GM21367 (cell line): ENCODE data around the gene CELA3B.
"Not testable (repeated sequence)": the region's sequence is repeated elsewhere in the genome, so short reads cannot be mapped to it uniquely, and the experiment has no call there.

ENCODE experiments used
- ATAC-seq: cut with Tn5 transposase; IDR thresholded peaks from one replicate; pipeline ENCODE4 v1.9.1; 2021; ENCODE audit not compliant: unreplicated experiment

The CELA3B gene

GRCh38 chr1:21976703-21977239, at the start of gene CELA3B:
Gene CELA3B, plus strand, starts transcription at chr1:21977022. Its CDS starts 18 bp downstream, at chr1:21977040.
- ATAC-seq, result not testable (repeated sequence)

- ATAC-seq, result no peak
Measured at GRCh38 chr1:21927533-21928237, 49.1 kb upstream of the CELA3B start.

- ATAC-seq, result no peak
Measured at GRCh38 chr1:21930080-21930571, 46.7 kb upstream of the CELA3B start.

GRCh38 chr1:21930629-21931170, 46.1 kb upstream of the CELA3B start:
- ATAC-seq, result no peak

GRCh38 chr1:21931171-21932093, 45.4 kb upstream of the CELA3B start:
- ATAC-seq, result no peak

GRCh38 chr1:21932127-21932526, 44.7 kb upstream of the CELA3B start:
- no peak for ATAC-seq

- ATAC-seq, result no peak
Measured at GRCh38 chr1:21933397-21934248, 43.2 kb upstream of the CELA3B start.

- no peak for ATAC-seq
Measured at GRCh38 chr1:21935393-21935804, 41.4 kb upstream of the CELA3B start.

- ATAC-seq, result no peak
Measured at GRCh38 chr1:21935891-21936365, 40.9 kb upstream of the CELA3B start.

- no peak for ATAC-seq
Measured at GRCh38 chr1:21936366-21937031, 40.3 kb upstream of the CELA3B start.

GRCh38 chr1:21937034-21937371, 39.8 kb upstream of the CELA3B start, which contains the start of gene HSPG2:
Gene HSPG2, minus strand, starts transcription at chr1:21937310. Its CDS starts 93 bp downstream, at chr1:21937217.
- no peak for ATAC-seq

- ATAC-seq, result no peak
Measured at GRCh38 chr1:21937372-21938121, 39.3 kb upstream of the CELA3B start.

- no peak for ATAC-seq
Measured at GRCh38 chr1:21938732-21939538, 37.9 kb upstream of the CELA3B start.

GRCh38 chr1:21939650-21940374, 37.0 kb upstream of the CELA3B start:
- ATAC-seq, result no peak

- no peak for ATAC-seq
Measured at GRCh38 chr1:21940492-21940891, 36.3 kb upstream of the CELA3B start.

- ATAC-seq, result no peak
Measured at GRCh38 chr1:21941370-21941769, 35.5 kb upstream of the CELA3B start.

GRCh38 chr1:21942464-21942863, 34.4 kb upstream of the CELA3B start:
- ATAC-seq, result no peak
